Measurements from ENCODE around the gene GIPC3.

Gene GIPC3

GRCh38 chr19:3585301-3586126 is at the start of gene GIPC3:
TSS of gene GIPC3 (plus strand) at chr19:3585478. CDS start at chr19:3585598, 120 bp downstream.
- Histone ChIP-seq H3K9me3 (ENCODE audit: low read length) (no peaks in the 10 kb centered on the region), H3K4me3 (ENCODE audit: low read length) (no peak within 1 kb of the TSS), H2AFZ (ENCODE audit: low read depth, low read length) (no peak within 1 kb of the TSS), H3K36me3 (ENCODE audit: insufficient read depth, low read length) (no peaks in the 10 kb centered on the region), H3K27me3 (ENCODE audit: insufficient read depth, low read length) (peaks cover 20% of the 10 kb centered on the region), H3K4me1 (ENCODE audit: insufficient read depth, low read length) (no peaks in the 10 kb centered on the region)

GRCh38 chr19:3535563-3535965 is 49.7 kb upstream of the GIPC3 start:
- peaks cover 7% of the 10 kb centered on the region for H3K4me1 ChIP-seq (ENCODE audit: insufficient read depth, low read length)
- H3K36me3 ChIP-seq (ENCODE audit: insufficient read depth, low read length): peaks cover 53% of the 10 kb centered on the region
- H3K4me3 ChIP-seq (ENCODE audit: low read length): no peak overlapping the region
- no peak overlapping the region for H2AFZ ChIP-seq (ENCODE audit: low read depth, low read length)
- H3K9me3 ChIP-seq (ENCODE audit: low read length): no peaks in the 10 kb centered on the region
- H3K27me3 ChIP-seq (ENCODE audit: insufficient read depth, low read length): no peaks in the 10 kb centered on the region

GRCh38 chr19:3535981-3536380 is 49.3 kb upstream of the GIPC3 start:
- Histone ChIP-seq H2AFZ (ENCODE audit: low read depth, low read length) (no peak overlapping the region), H3K4me3 (ENCODE audit: low read length) (no peak overlapping the region), H3K9me3 (ENCODE audit: low read length) (no peaks in the 10 kb centered on the region), H3K27me3 (ENCODE audit: insufficient read depth, low read length) (no peaks in the 10 kb centered on the region), H3K36me3 (ENCODE audit: insufficient read depth, low read length) (peaks cover 50% of the 10 kb centered on the region), H3K4me1 (ENCODE audit: insufficient read depth, low read length) (peaks cover 7% of the 10 kb centered on the region)

DNA sequence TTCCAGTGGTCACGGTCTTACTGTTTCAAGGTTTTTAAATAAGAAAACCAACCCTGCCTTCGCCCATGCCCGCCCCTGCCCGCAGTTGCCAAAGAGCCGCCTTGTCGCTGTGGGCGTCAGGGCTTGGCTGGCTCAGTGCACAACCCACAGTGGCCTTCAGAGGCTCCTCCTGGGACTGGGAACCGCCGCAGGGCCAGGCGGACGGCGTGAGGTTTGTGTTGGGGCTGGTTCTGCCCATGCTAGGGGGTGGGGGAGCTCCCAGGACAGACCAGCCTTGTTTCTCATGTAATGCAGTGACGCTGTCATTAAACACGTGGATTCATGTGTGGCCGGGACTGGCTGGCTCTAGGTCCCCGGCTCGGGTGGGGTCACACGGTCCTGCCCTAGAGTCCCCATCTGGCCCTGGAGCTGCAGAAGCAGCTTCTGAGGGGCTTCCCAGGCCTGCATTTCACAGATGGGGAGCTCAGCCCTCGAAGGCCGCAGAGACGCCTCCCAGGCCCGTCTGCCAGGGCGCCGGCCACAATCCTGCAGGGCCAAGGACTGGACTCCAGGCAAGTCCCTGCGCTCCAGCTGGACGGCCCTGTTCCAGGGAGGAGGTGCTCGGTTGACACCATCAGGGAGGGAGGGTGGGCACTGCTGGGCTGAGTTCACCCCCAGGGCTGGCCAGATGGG is 48.7 kb upstream of the GIPC3 start:
- Histone ChIP-seq H3K4me1 (ENCODE audit: insufficient read depth, low read length) (peaks cover 7% of the 10 kb centered on the region), H3K27me3 (ENCODE audit: insufficient read depth, low read length) (no peaks in the 10 kb centered on the region), H3K9me3 (ENCODE audit: low read length) (no peaks in the 10 kb centered on the region), H3K36me3 (ENCODE audit: insufficient read depth, low read length) (peaks cover 44% of the 10 kb centered on the region), H3K4me3 (ENCODE audit: low read length) (no peak overlapping the region), H2AFZ (ENCODE audit: low read depth, low read length) (no peak overlapping the region)

GRCh38 chr19:3537101-3537437 is 48.2 kb upstream of the GIPC3 start:
- H3K9me3 ChIP-seq (ENCODE audit: low read length): no peaks in the 10 kb centered on the region
- peaks cover 39% of the 10 kb centered on the region for H3K36me3 ChIP-seq (ENCODE audit: insufficient read depth, low read length)
- H3K4me3 ChIP-seq (ENCODE audit: low read length): no peak overlapping the region
- peaks cover 7% of the 10 kb centered on the region for H3K4me1 ChIP-seq (ENCODE audit: insufficient read depth, low read length)
- no peak overlapping the region for H2AFZ ChIP-seq (ENCODE audit: low read depth, low read length)
- H3K27me3 ChIP-seq (ENCODE audit: insufficient read depth, low read length): no peaks in the 10 kb centered on the region

DNA sequence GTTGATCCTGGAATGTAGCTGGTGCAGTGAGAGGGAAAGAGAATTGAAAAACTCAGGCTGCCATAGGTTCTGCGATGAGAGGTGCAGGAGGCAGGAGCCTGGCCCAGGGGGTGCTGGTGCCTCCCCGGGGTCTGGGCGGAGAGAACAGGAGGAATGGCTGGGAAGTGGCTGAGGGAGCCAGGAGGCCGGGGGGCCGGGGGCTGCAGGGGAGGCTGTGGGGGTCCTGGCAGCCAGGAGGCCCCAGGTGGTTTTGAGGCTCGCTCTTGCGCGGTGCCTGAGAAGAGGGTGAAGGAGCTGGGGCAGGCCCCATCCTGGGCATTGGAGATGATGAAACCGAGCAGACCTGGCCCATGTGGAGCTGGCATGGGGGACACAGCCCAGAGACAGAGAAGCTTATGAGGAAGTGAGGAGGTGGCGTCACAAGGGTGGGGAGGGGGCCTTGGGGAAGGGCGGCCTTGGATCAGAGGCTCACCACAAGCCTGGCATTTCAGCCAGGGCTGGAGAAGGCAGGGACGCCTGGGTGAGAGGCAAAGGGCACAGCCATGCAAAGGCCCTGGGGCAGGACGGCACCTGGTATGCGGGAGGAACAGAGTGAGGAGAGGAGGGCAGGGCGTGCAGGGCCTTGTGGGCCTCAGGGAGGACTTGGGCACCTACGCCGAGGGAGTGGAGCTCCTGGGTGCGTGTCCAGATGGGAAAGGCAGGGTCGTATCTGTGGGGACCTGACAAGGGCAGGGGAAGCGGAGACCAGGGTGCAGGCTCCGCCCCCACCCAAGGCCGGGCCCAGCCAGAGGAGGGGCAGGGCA is 47.6 kb upstream of the GIPC3 start:
- Histone ChIP-seq H3K36me3 (ENCODE audit: insufficient read depth, low read length) (peaks cover 34% of the 10 kb centered on the region), H3K4me1 (ENCODE audit: insufficient read depth, low read length) (peaks cover 7% of the 10 kb centered on the region), H3K9me3 (ENCODE audit: low read length) (no peaks in the 10 kb centered on the region), H3K4me3 (ENCODE audit: low read length) (no peak overlapping the region), H3K27me3 (ENCODE audit: insufficient read depth, low read length) (no peaks in the 10 kb centered on the region), H2AFZ (ENCODE audit: low read depth, low read length) (no peak overlapping the region)

DNA sequence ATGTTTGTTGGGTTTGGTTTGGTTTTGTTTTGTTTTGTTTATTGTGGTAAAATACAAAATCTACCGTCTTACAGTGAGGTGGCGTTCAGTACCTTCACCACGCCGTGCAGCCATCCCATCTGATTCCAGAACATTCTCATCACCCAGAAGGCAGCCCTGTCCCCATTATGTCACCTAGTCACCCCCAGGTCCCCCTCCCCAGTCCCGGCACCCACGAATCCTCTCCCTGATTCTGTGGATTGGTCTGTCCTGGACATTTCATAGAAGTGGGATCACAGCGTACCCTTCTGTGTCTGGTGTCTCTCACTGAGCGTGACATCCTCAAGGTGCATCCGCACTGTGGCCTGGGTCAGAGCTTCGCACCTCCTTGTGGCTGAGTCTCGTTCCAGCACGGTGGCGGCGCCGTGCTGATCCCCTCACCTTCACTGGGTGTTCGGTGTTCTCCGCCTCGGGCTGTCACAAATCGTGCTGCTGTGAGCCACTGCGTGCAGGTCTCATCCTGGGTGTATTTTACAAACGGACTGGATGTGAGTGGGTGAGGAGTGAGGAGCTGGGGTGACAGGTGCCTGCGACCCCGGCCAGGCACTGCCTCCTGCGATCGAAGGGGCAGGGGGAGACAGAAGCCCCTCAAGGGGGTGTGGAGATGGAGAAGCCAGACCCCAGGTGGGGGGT is 46.9 kb upstream of the GIPC3 start:
- Histone ChIP-seq H3K9me3 (ENCODE audit: low read length) (no peaks in the 10 kb centered on the region), H3K4me1 (ENCODE audit: insufficient read depth, low read length) (peaks cover 7% of the 10 kb centered on the region), H2AFZ (ENCODE audit: low read depth, low read length) (no peak overlapping the region), H3K27me3 (ENCODE audit: insufficient read depth, low read length) (no peaks in the 10 kb centered on the region), H3K36me3 (ENCODE audit: insufficient read depth, low read length) (peaks cover 27% of the 10 kb centered on the region), H3K4me3 (ENCODE audit: low read length) (no peak overlapping the region)

GRCh38 chr19:3538965-3539755 is 46.1 kb upstream of the GIPC3 start, which contains the start of gene TEKTIP1:
TSS of gene TEKTIP1 (plus strand) at chr19:3539174. CDS start at chr19:3539178, 4 bp downstream.
- H3K9me3 ChIP-seq (ENCODE audit: low read length): no peaks in the 10 kb centered on the region
- H2AFZ ChIP-seq (ENCODE audit: low read depth, low read length): no peak within 1 kb of the TSS
- no peak within 1 kb of the TSS for H3K4me3 ChIP-seq (ENCODE audit: low read length)
- no peaks in the 10 kb centered on the region for H3K27me3 ChIP-seq (ENCODE audit: insufficient read depth, low read length)
- H3K36me3 ChIP-seq (ENCODE audit: insufficient read depth, low read length): peaks cover 20% of the 10 kb centered on the region
- H3K4me1 ChIP-seq (ENCODE audit: insufficient read depth, low read length): peaks cover 7% of the 10 kb centered on the region

DNA sequence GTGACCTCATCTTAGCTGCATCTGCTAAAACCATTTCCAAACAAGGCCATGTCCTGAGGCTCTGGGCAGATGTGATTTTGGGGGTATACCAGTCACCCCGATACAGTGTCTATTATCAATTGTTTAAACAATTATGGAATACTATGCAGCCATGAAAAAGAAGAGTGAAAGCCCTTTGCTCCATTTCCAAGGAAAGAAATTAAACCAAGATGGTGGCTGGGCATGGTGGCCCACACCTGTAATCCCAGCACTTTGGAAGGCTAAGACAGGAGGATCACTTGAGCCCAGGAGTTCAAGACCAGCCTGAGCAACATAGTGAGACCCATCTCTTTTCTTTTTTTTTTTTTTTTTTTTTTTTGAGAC is 45.5 kb upstream of the GIPC3 start:
- Histone ChIP-seq H2AFZ (ENCODE audit: low read depth, low read length) (no peak overlapping the region), H3K27me3 (ENCODE audit: insufficient read depth, low read length) (no peaks in the 10 kb centered on the region), H3K36me3 (ENCODE audit: insufficient read depth, low read length) (peaks cover 14% of the 10 kb centered on the region), H3K4me1 (ENCODE audit: insufficient read depth, low read length) (peaks cover 8% of the 10 kb centered on the region), H3K9me3 (ENCODE audit: low read length) (no peaks in the 10 kb centered on the region), H3K4me3 (ENCODE audit: low read length) (no peak overlapping the region)

GRCh38 chr19:3543150-3544057 is 41.9 kb upstream of the GIPC3 start:
- Histone ChIP-seq H3K4me3 (ENCODE audit: low read length) (no peak overlapping the region), H2AFZ (ENCODE audit: low read depth, low read length) (no peak overlapping the region), H3K4me1 (ENCODE audit: insufficient read depth, low read length) (peaks cover 8% of the 10 kb centered on the region), H3K27me3 (ENCODE audit: insufficient read depth, low read length) (no peaks in the 10 kb centered on the region), H3K9me3 (ENCODE audit: low read length) (no peaks in the 10 kb centered on the region), H3K36me3 (ENCODE audit: insufficient read depth, low read length) (peaks cover 7% of the 10 kb centered on the region)

GRCh38 chr19:3544058-3544376 is 41.3 kb upstream of the GIPC3 start:
- Histone ChIP-seq H3K27me3 (ENCODE audit: insufficient read depth, low read length) (no peaks in the 10 kb centered on the region), H2AFZ (ENCODE audit: low read depth, low read length) (no peak overlapping the region), H3K4me3 (ENCODE audit: low read length) (no peak overlapping the region), H3K4me1 (ENCODE audit: insufficient read depth, low read length) (peaks cover 2% of the 10 kb centered on the region), H3K36me3 (ENCODE audit: insufficient read depth, low read length) (peaks cover 5% of the 10 kb centered on the region), H3K9me3 (ENCODE audit: low read length) (no peaks in the 10 kb centered on the region)

Data from neuron (in vitro differentiated cells).